H9 (cell line): Measurements from ENCODE around the gene PSMB7. TPM values are rescaled to one million over a fixed set of nuclear protein-coding genes. Genes with fewer than 3 reads are reported as not detected.

Source experiments
- DNase-seq: peaks from one replicate; pipeline ENCODE4 v3.0.0-alpha.2; 2017
- H2AFZ ChIP-seq: one replicate; pipeline ENCODE4 v1.6.1; 2013; ENCODE audit warnings: mild to moderate bottlenecking, low read length, control low read depth, moderate library complexity
- H2AK5ac ChIP-seq: 2 replicates; pipeline ENCODE4 v1.6.1; 2013; ENCODE audit warnings: low read length, control low read depth, mixed read lengths; ENCODE audit not compliant: insufficient read length
- H2BK120ac ChIP-seq: one replicate; pipeline ENCODE4 v1.6.1; 2013; ENCODE audit warnings: low read depth, mild to moderate bottlenecking, low read length, control low read depth, inconsistent platforms; ENCODE audit not compliant: poor library complexity, severe bottlenecking
- H2BK12ac ChIP-seq: 2 replicates; pipeline ENCODE4 v1.6.1; 2013; ENCODE audit warnings: low read length, control low read depth, mixed read lengths, low read depth; ENCODE audit not compliant: insufficient read length
- H2BK15ac ChIP-seq: 2 replicates; pipeline ENCODE4 v1.6.1; 2013; ENCODE audit warnings: low read depth, low read length, control low read depth
- H2BK20ac ChIP-seq: one replicate; pipeline ENCODE4 v1.6.1; 2013; ENCODE audit warnings: low read depth, mild to moderate bottlenecking, low read length, control low read depth, inconsistent platforms; ENCODE audit not compliant: poor library complexity, severe bottlenecking
- H2BK5ac ChIP-seq: 2 replicates; pipeline ENCODE4 v1.6.1; 2013; ENCODE audit warnings: low read length, control low read depth, mixed read lengths; ENCODE audit not compliant: insufficient read length
- H3K14ac ChIP-seq: 2 replicates; pipeline ENCODE4 v1.6.1; 2013; ENCODE audit warnings: low read length, control low read depth; ENCODE audit not compliant: insufficient read depth
- H3K18ac ChIP-seq: 2 replicates; pipeline ENCODE4 v1.6.1; 2013; ENCODE audit warnings: low read depth, mild to moderate bottlenecking, mixed read lengths, low read length, control low read depth; ENCODE audit not compliant: insufficient read length
- H3K23ac ChIP-seq: 2 replicates; pipeline ENCODE4 v1.6.1; 2013; ENCODE audit warnings: low read length, control low read depth, mixed read lengths, low read depth; ENCODE audit not compliant: insufficient read length
- H3K23me2 ChIP-seq: 2 replicates; pipeline ENCODE4 v1.6.1; 2013; ENCODE audit warnings: low read depth, mild to moderate bottlenecking, mixed read lengths, low read length, control low read depth; ENCODE audit not compliant: insufficient read length, poor library complexity, severe bottlenecking
- H3K27ac ChIP-seq: 2 replicates; pipeline ENCODE4 v1.5.1; 2013; ENCODE audit warnings: low read length, control low read depth, mixed read lengths, low read depth; ENCODE audit not compliant: insufficient read length
- H3K27me3 ChIP-seq: 2 replicates; pipeline ENCODE4 v1.6.1; 2013; ENCODE audit warnings: low read length, control low read depth, inconsistent platforms; ENCODE audit not compliant: insufficient read depth
- H3K4ac ChIP-seq: 2 replicates; pipeline ENCODE4 v1.6.1; 2013; ENCODE audit warnings: low read depth, mild to moderate bottlenecking, control low read depth, inconsistent platforms, low read length, moderate library complexity
- H3K4me1 ChIP-seq: 2 replicates; pipeline ENCODE4 v1.6.1; 2013; ENCODE audit warnings: low read length, control low read depth, inconsistent platforms; ENCODE audit not compliant: insufficient read depth
- H3K4me2 ChIP-seq: 2 replicates; pipeline ENCODE4 v1.6.1; 2013; ENCODE audit warnings: low read length, control low read depth, mixed read lengths; ENCODE audit not compliant: insufficient read length, insufficient read depth
- H3K56ac ChIP-seq: 2 replicates; pipeline ENCODE4 v1.6.1; 2013; ENCODE audit warnings: low read depth, mild to moderate bottlenecking, mixed read lengths, low read length, control low read depth; ENCODE audit not compliant: insufficient read length
- H3K79me1 ChIP-seq: 2 replicates; pipeline ENCODE4 v1.6.1; 2013; ENCODE audit warnings: low read depth, mild to moderate bottlenecking, moderate library complexity, low read length, control low read depth, inconsistent platforms; ENCODE audit not compliant: insufficient read depth, poor library complexity, severe bottlenecking
- H3K79me2 ChIP-seq: 2 replicates; pipeline ENCODE4 v1.6.1; 2013; ENCODE audit warnings: low read length, control low read depth, inconsistent platforms; ENCODE audit not compliant: insufficient read depth
- H3K9ac ChIP-seq: 2 replicates; pipeline ENCODE4 v1.6.1; 2013; ENCODE audit warnings: low read length, control low read depth, mixed read lengths; ENCODE audit not compliant: insufficient read length; ENCODE audit errors: extremely low read depth
- H3K9me3 ChIP-seq: one replicate; pipeline ENCODE4 v1.6.1; 2013; ENCODE audit warnings: low read depth, low read length, inconsistent platforms; ENCODE audit not compliant: control insufficient read depth
- H3T11ph ChIP-seq: one replicate; pipeline ENCODE4 v1.6.1; 2013; ENCODE audit warnings: mild to moderate bottlenecking, low read length, control low read depth, inconsistent platforms
- H4K20me1 ChIP-seq: one replicate; pipeline ENCODE4 v1.6.1; 2013; ENCODE audit not compliant: control insufficient read depth, insufficient read length, insufficient read depth
- H4K5ac ChIP-seq: 2 replicates; pipeline ENCODE4 v1.6.1; 2013; ENCODE audit warnings: low read depth, mild to moderate bottlenecking, mixed read lengths, low read length, control low read depth; ENCODE audit not compliant: insufficient read length
- H4K8ac ChIP-seq: replicated peaks from 2 replicates; pipeline ENCODE4 v1.6.1; 2013; ENCODE audit warnings: low read length, control low read depth, mixed read lengths, low read depth; ENCODE audit not compliant: insufficient read length
- H4K91ac ChIP-seq: 2 replicates; pipeline ENCODE4 v1.6.1; 2013; ENCODE audit warnings: low read depth, mild to moderate bottlenecking, moderate library complexity, mixed read lengths, low read length, control low read depth; ENCODE audit not compliant: insufficient read length
- H3K27ac Mint-ChIP-seq, 3 experiments: 2 replicates in 2 of 3; 3 replicates in 1 of 3; pipeline ENCODE4 v1.8.0; 2020 to 2021; ENCODE audit warnings: mixed read lengths in 3 of 3, mild to moderate bottlenecking in 1 of 3, moderate library complexity in 1 of 3
- H3K27me3 Mint-ChIP-seq: 2 replicates; pipeline ENCODE4 v1.8.0; 2021; ENCODE audit warnings: low read depth, mild to moderate bottlenecking, moderate library complexity, mixed read lengths
- H3K36me3 Mint-ChIP-seq, 3 experiments: 2 replicates in 2 of 3; 3 replicates in 1 of 3; pipeline ENCODE4 v1.8.0; 2020 to 2021; ENCODE audit warnings: low read depth in 3 of 3, mixed read lengths in 3 of 3; ENCODE audit not compliant: insufficient read depth in 1 of 3
- H3K4me1 Mint-ChIP-seq, 2 experiments: 2 replicates each; pipeline ENCODE4 v1.8.0; 2020; ENCODE audit warnings: mixed read lengths in 2 of 2
- H3K4me3 Mint-ChIP-seq, 2 experiments: 2 replicates in 1 of 2; 3 replicates in 1 of 2; pipeline ENCODE4 v1.8.0; 2020 to 2021; ENCODE audit warnings: mild to moderate bottlenecking in 2 of 2, mixed read lengths in 2 of 2, moderate library complexity in 1 of 2
- H3K9me3 Mint-ChIP-seq, 2 experiments: 2 replicates in 1 of 2; 3 replicates in 1 of 2; pipeline ENCODE4 v1.8.0; 2020; ENCODE audit warnings: mild to moderate bottlenecking in 2 of 2, mixed read lengths in 2 of 2, moderate library complexity in 1 of 2
- WGBS: extraction: QIAGEN DNeasy Blood & Tissue Kit; methylation state at CpG from one replicate; pipeline ENCODE4 v1.1.7; 2013; ENCODE audit warnings: missing lambda C conversion rate, low lambda C conversion rate, mixed read lengths; ENCODE audit not compliant: insufficient read length; ENCODE audit errors: extremely low coverage; 5-methylcytosine and 5-hydroxymethylcytosine counted together
- total RNA-seq: library from RNA; stranded (reverse); gene quantifications from 2 replicates; pipeline ENCODE4 v1.2.1, GENCODE V29; 2021
- TF ChIP-seq, protein P1 (sequence below): fragments of 200-600 bp; sonication (generic); conservative IDR thresholded peaks from 3 replicates; pipeline ENCODE4 v1.8.0; 2021; ENCODE audit warnings: antibody characterized with exemption, mild to moderate bottlenecking

PSMB7 gene
- total RNA-seq, 1 experiment from 2014 or later: 209 TPM

DNA sequence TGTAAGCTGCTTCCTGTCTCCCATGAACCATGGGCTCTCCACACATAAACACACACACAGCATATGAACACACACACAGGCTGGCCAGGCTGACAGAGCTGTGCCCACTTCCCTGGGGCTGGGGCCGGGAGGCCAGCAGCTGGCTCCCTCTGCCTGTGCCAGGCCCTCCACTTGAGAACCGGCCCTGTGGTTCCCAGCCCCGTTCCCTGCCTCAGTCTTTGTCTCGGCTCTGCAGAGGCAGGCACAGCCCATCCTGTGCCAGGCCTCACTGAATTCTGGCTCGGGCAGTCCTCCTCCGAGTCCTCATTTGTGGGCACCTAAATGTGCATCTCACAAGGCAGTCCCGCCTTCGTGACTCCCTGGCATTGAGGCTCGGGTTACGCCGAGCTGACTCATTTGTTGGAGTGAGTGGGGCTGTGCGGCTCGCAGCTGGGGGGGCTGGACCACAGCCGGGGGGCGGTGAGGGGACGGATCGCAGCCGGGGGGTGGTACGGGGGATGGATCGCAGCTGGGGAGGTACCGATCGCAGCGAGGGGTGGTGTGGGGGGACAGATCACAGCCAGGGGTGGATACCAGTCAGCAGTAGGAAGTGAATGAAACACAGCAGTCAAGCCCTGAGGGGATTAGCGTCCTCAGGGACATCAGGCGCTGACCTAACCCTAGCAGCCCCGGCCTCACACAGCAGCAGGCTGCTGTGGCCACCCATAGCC lies 72.3 kb downstream of the PSMB7 start:
- no peaks in the 10 kb centered on the region for H3K9me3 ChIP-seq
- no peak overlapping the region for H2BK120ac ChIP-seq
- no peak overlapping the region for H4K5ac ChIP-seq
- H3K18ac ChIP-seq: no peak overlapping the region
- TF ChIP-seq, protein P1, sequence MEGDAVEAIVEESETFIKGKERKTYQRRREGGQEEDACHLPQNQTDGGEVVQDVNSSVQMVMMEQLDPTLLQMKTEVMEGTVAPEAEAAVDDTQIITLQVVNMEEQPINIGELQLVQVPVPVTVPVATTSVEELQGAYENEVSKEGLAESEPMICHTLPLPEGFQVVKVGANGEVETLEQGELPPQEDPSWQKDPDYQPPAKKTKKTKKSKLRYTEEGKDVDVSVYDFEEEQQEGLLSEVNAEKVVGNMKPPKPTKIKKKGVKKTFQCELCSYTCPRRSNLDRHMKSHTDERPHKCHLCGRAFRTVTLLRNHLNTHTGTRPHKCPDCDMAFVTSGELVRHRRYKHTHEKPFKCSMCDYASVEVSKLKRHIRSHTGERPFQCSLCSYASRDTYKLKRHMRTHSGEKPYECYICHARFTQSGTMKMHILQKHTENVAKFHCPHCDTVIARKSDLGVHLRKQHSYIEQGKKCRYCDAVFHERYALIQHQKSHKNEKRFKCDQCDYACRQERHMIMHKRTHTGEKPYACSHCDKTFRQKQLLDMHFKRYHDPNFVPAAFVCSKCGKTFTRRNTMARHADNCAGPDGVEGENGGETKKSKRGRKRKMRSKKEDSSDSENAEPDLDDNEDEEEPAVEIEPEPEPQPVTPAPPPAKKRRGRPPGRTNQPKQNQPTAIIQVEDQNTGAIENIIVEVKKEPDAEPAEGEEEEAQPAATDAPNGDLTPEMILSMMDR: no peak
- no peaks in the 10 kb centered on the region for H4K20me1 ChIP-seq
- peak overlapping the region in 2 of 3 experiments; percentile 79 to 80; a peak in 3 of 7 replicates for H3K27ac Mint-ChIP-seq
- peaks cover 10 to 13% (median 12%) of the 10 kb centered on the region in 3 experiments for H3K36me3 Mint-ChIP-seq
- H3K56ac ChIP-seq: no peak overlapping the region
- no peak overlapping the region for H2BK20ac ChIP-seq
- no peak overlapping the region; the same call in 1 of the 2 replicates for H3K14ac ChIP-seq
- no peaks in the 10 kb centered on the region for H3K79me2 ChIP-seq
- no peak overlapping the region for H3K4ac ChIP-seq
- no peak overlapping the region for H4K91ac ChIP-seq
- H4K8ac ChIP-seq: no peak overlapping the region
- no peaks in the 10 kb centered on the region; the same call in 1 of the 2 replicates for H3K4me1 ChIP-seq
- H2AFZ ChIP-seq: no peak overlapping the region
- H3K4me1 Mint-ChIP-seq: peaks cover 21 to 28% of the 10 kb centered on the region in 2 experiments
- no peak overlapping the region for H2BK12ac ChIP-seq
- H3K4me3 Mint-ChIP-seq: no peak overlapping the region
- H3K27ac ChIP-seq: no peak overlapping the region
- H2BK5ac ChIP-seq: no peak overlapping the region
- no peak overlapping the region for H2BK15ac ChIP-seq
- no peaks in the 10 kb centered on the region for H3K27me3 ChIP-seq
- no peak overlapping the region for H3K23ac ChIP-seq
- no peak overlapping the region for H3K4me2 ChIP-seq
- no peak overlapping the region for H2AK5ac ChIP-seq
- H3K27me3 Mint-ChIP-seq: no peaks in the 10 kb centered on the region; the same call in 1 of the 2 replicates
- peaks cover 0 to under 1% of the 10 kb centered on the region in 2 experiments; a peak in 1 of 5 replicates for H3K9me3 Mint-ChIP-seq
- no peak overlapping the region for H3T11ph ChIP-seq
- no peaks in the 10 kb centered on the region for H3K79me1 ChIP-seq
- no peak overlapping the region for H3K9ac ChIP-seq
- peak; percentile 55 for DNase-seq
- no CpG with 5 or more reads among the region's 26 CpGs for WGBS
- no peaks in the 10 kb centered on the region for H3K23me2 ChIP-seq
